NCI-H1694 treated with DMSO at 0.1 percent for 48 hours (cell line): Measurements from ENCODE around the gene UGT1A7.
"Not testable (repeated sequence)": the region's sequence is repeated elsewhere in the genome, so short reads cannot be mapped to it uniquely, and the experiment has no call there.

Experiments
- DNase-seq: peaks from one replicate; lab custom pipeline; 2025; lab: John Stamatoyannopoulos, UW

The UGT1A7 gene

GRCh38 chr2:233712611-233713261 is 31.0 kb downstream of the UGT1A7 start, which contains the start of gene UGT1A5:
TSS of gene UGT1A5 (plus strand) at chr2:233712907. CDS start at chr2:233712992, 85 bp downstream.
- no peak for DNase-seq

DNA sequence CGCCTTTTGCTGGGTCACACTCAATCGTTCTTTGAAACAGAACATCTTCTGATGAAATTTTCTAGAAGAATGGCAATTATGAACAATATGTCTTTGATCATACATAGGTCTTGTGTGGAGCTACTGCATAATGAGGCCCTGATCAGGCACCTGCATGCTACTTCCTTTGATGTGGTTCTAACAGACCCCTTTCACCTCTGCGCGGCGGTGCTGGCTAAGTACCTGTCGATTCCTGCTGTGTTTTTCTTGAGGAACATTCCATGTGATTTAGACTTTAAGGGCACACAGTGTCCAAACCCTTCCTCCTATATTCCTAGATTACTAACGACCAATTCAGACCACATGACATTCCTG is 31.5 kb downstream of the UGT1A7 start:
- no peak for DNase-seq

- no peak for DNase-seq
Observed at GRCh38 chr2:233714121-233714520, 32.4 kb downstream of the UGT1A7 start.

DNA sequence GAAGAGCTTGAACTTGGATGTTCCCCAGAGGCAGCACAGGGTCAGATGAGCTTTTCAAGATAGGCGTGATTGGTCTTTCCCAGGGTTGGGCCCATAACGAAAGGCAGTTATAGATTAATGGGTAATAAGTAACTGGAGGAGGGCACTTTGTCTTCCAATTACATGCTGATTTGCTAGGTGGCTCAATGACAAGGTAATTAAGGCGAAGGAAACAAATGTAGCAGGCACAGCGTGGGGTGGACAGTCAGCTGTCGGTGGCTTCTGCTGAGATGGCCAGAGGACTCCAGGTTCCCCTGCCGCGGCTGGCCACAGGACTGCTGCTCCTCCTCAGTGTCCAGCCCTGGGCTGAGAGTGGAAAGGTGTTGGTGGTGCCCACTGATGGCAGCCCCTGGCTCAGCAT is 36.9 kb downstream of the UGT1A7 start, which contains the start of gene UGT1A4:
Gene UGT1A4 (plus strand): TSS at position 185 of the 400 bp plus-strand sequence. CDS start 85 bp downstream, at position 270.
- DNase-seq, result no peak

DNA sequence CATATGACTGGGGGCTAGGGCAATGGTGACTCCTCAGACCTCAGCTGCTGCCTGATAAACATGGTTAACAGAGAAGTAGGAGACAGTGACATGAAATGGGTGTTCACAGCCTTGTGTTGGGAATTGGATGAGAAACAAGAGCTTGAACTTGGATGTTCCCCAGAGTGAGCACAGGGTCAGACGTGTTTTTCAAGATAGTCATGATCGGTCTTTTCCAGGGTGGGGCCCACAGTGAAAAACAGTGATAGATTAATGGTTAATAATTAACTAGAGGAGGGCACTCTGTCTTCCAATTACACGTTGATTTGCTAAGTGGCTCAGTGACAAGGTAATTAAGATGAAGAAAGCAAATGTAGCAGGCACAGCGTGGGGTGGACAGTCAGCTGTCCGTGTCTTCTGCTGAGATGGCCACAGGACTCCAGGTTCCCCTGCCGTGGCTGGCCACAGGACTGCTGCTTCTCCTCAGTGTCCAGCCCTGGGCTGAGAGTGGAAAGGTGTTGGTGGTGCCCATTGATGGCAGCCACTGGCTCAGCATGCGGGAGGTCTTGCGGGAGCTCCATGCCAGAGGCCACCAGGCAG is 47.1 kb downstream of the UGT1A7 start, which contains the start of gene UGT1A3:
Gene UGT1A3 (plus strand): TSS at position 320 of the 579 bp plus-strand sequence. CDS start 85 bp downstream, at position 405.
- no peak for DNase-seq

DNA sequence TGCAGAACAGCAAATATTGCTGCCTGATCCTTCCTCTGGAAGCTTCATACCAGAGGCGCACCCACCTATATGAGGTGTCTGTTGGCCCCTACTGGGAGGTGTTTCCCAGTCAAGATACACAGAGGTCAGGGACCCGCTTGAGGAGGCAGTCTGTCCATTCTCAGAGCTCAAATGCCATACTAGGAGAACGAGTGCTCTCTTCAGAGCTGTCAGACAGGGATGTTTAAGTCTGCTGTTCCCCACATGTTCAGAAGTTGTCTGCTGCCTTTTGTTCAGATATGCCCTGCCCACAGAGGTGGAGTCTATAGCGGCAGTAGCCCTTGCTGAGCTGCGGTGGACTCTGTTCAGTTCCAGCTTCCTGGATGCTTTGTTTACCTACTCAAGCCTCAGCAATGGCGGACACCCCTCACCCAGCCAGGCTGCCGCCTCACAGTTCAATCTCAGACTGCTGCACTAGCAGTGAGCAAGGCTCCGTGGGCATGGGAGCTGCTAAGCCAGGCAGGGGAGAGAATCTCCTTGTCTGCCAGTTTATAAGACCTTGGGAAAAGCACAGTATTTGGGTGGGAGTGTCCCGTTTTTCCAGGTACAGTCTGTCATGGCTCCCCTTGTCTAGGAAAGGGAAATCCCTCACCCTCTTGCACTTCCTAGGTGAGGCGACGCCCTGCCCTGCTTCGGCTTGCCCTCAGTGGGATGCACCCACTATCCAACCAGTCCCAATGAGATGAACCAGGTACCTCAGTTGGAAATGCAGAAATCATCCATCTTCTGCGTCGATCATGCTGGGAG is 55.4 kb downstream of the UGT1A7 start:
- not testable (repeated sequence) for DNase-seq

DNA sequence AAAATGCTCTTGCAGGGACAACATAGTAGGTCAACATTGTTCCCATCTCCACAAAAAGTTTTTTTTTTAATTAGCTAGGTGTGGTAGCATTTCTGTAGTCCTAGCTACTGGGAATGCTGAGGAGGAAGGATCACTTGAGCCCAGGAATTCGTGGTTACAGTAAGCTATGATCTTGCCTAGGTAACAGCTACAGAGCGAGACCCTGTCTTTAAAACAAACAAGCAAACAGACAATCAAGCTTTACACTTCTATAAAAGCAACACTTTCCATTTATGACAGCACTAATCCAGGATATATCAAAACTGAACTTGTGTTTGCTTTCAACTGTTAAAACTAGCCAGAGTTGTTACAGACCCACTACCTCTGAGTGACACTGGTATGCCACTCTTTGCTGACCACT is 59.2 kb downstream of the UGT1A7 start:
- no peak for DNase-seq

GRCh38 chr2:233743464-233744259 is 62.0 kb downstream of the UGT1A7 start:
- DNase-seq, result no peak

DNA sequence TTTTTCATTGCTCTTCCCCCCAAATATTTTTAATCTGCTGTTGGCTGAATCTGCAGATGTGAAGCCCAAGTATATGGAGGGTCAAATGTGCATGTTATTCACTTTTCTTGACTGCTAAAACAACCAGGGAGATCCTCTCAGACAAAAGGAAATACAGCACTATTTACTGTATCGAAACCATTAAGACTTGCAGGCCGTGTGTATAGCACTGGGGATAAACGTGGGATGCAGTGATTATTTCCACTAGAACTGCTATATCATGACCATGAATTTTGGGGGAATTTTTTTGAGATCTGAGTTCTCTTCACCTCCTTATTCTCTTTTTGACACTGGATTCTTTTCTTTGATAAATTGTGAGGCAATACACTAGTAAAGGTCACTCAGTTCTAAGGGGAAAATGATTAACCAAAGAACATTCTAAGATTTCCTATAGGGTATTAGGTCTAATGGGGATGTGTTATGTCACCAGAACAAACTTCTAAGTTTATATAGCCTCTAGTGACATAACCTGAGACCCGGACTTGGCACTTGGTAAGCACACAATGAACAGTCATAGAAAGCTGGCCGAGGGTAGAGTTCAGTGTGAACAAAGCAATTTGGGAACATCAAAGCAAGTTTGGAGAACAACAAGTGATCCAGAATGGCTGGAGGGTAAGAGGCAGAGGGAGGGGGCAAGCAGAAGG is 63.5 kb downstream of the UGT1A7 start:
- DNase-seq, result no peak

- not testable (repeated sequence) for DNase-seq
Observed at GRCh38 chr2:233745838-233746237, 64.1 kb downstream of the UGT1A7 start.

- no peak for DNase-seq
Observed at GRCh38 chr2:233746475-233747282, 65.0 kb downstream of the UGT1A7 start.

GRCh38 chr2:233747283-233747544 is 65.5 kb downstream of the UGT1A7 start:
- no peak for DNase-seq

DNA sequence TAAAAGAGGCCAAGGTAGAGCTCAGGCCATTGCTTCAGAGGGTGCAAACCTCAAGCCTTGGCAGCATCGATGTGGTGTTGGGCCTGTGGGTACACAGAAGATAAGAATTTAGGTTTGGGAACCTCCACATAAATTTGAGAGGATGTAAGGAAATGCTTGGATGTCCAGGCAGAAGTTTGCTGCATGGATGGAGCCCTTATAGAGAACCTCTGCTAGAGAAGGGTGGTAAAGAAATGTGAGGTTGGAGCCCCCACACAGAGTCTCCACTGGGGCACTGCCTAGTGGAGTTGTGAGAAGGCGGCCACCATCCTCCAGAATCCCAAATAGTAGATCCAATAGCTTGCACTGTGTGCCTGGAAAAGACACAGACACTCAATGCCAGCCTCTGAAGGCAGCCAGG is 69.0 kb downstream of the UGT1A7 start:
- not testable (repeated sequence) for DNase-seq

DNA sequence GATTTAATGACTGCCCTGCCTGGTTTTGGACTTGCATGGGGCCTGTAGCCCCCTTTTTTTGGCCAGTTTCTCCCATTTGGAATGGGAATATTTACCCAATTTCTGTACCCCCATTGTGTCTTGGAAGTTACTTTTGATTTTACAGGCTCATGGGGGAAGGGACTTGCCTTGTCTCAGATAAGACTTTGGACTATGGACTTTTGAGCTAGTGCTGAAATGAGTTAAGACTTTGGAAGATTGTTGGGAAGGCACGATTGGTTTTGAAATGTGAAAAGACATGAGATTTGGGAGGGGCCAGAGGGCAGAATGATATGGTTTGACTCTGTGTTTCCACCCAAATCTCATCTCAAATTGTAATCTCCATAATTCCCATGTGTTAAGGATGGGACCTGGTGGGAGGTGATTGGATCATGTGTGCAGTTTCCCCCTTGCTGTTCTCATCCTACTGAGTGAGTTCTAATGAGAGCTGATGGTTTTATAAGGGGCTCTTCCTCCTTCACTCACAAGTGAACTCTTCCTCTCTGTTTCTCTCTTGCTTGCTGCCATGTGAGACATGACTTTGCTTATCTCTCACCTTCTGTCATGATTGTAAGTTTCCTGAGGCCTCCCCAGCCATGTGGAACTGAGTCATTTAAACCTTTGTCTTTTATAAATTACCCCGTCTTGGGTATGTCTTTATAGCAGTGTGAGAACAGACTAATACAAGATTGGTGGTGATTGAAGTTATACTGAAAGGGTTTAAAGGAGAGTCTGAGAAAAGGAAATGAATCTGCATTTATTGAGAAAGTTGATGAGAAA is 69.7 kb downstream of the UGT1A7 start:
- not testable (repeated sequence) for DNase-seq

DNA sequence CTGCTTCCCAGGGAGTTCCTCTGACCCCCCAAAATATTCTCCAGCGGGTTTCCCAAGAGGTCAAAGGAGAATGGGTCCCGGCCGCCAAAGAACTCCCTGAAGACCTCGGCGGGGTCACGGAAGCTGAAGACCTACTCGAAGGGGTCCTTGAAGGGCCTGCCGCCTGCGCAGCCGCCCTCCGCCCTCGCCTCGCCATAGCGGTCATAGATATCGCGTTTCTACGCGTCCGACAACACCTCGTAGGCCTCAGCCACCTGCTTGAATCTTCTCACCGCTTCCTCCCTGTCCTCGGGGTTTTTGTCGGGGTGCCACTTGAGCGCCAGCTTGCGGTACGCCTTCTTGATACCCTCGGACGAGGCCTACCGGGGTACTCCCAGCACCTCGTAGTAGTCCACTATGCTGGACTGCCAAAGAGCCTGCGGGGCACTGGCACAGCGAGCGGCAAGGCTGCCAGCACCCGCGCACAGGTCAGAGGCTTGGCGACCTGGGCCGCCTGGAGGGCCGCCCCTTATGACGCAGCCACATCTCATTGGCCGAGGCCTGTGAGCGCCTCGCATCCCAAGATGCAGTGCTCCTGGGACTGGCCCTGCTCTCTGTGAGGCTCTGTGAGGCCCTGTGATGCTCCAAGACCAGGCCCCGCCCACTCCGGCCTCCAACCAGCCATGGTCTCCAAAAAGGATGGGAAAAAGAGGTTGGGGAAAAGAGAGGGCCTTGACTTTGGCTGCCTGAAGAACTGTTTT is 73.3 kb downstream of the UGT1A7 start:
- DNase-seq, result no peak

DNA sequence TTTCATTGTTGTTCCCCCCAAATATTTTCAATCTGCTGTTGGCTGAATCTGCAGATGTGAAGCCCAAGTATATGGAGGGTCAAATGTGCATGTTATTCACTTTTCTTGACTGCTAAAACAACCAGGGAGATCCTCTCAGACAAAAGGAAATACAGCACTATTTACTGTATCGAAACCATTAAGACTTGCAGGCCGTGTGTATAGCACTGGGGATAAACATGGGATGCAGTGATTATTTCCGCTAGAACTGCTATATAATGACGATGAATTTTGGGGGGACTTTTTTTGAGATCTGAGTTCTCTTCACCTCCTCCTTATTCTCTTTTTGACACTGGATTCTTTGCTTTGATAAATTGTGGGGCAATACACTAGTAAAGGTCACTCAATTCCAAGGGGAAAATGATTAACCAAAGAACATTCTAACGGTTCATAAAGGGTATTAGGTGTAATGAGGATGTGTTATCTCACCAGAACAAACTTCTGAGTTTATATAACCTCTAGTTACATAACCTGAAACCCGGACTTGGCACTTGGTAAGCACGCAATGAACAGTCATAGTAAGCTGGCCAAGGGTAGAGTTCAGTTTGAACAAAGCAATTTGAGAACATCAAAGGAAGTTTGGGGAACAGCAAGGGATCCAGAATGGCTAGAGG is 74.9 kb downstream of the UGT1A7 start:
- DNase-seq, result no peak

DNA sequence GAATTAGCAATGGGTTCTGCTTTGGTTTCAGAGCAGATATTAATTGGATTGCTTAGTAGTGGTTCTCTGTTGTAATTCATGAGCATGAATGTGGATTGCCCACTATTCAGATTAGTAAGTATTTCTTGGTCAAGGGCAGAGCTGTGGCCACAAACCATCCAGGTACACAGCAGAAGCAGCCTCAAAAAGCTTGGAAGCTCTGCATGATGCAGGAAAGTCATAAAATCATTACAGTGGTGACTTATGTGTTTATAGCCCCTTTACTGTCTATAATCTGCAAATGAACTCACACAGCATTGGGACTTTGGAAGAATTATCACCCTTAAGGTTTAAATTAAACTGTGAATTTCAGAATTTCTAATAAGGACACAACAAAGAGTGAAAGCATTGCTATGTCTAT is 76.4 kb downstream of the UGT1A7 start:
- DNase-seq, result no peak

DNA sequence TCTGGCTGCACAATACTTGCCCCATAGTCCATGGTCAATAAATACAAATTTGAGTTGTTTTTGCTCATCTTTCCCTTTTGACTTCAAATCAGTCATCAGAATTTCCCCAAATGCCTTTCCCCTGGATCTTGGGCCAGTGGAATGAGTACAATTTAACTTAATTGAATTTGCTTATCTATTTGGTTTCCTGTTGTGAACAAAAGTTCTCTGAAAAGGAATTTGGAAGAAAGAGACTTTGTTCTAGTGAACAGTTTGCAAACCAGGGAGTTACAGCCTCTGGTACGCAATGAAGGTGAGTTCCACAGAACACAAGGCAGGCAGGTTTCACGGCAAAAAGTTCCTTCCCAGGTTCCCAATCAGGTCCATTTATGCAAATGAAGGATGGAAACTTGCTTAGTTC is 77.1 kb downstream of the UGT1A7 start:
- DNase-seq, result no peak

GRCh38 chr2:233760043-233760442 is 78.3 kb downstream of the UGT1A7 start, which contains the start of gene UGT1A1:
TSS of gene UGT1A1 (plus strand) at chr2:233760270. CDS start at chr2:233760288, 18 bp downstream.
- DNase-seq, result no peak
